GM10266 (cell line): ENCODE measurements around the gene TWF2.

ENCODE experiments used
- DNase-seq: peaks from one replicate; pipeline ENCODE4 v3.0.0; 2012; ENCODE audit errors: extremely low spot score
- TF ChIP-seq, protein P1 (sequence below): IDR thresholded peaks from 2 replicates; pipeline ENCODE4 v1.5.1; 2012; ENCODE audit warnings: mild to moderate bottlenecking, low read depth; ENCODE audit not compliant: control insufficient read depth, insufficient read depth; ENCODE audit errors: missing control alignments

The TWF2 gene

DNA sequence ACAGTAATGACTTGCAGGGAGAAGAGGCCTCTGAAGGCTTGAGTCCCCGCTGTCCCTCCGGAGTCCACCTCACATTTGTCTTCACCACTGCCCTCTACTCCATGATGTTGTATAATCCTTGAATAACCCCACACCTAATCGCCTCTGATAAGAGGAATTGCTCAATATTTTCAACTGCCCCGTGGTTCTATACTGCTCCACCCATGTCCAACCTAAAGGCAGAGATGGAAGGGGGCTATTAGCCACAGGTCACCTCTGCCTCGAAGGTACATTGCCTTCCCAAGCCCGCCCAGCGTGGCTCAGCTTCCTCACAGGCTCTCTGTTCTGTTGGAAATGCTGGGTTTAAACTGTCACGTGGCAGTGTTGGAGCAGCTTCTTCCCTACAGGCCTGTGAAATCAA is 26.0 kb downstream of the TWF2 start:
- TF ChIP-seq, protein P1, sequence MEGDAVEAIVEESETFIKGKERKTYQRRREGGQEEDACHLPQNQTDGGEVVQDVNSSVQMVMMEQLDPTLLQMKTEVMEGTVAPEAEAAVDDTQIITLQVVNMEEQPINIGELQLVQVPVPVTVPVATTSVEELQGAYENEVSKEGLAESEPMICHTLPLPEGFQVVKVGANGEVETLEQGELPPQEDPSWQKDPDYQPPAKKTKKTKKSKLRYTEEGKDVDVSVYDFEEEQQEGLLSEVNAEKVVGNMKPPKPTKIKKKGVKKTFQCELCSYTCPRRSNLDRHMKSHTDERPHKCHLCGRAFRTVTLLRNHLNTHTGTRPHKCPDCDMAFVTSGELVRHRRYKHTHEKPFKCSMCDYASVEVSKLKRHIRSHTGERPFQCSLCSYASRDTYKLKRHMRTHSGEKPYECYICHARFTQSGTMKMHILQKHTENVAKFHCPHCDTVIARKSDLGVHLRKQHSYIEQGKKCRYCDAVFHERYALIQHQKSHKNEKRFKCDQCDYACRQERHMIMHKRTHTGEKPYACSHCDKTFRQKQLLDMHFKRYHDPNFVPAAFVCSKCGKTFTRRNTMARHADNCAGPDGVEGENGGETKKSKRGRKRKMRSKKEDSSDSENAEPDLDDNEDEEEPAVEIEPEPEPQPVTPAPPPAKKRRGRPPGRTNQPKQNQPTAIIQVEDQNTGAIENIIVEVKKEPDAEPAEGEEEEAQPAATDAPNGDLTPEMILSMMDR, result no peak
- no peak for DNase-seq

DNA sequence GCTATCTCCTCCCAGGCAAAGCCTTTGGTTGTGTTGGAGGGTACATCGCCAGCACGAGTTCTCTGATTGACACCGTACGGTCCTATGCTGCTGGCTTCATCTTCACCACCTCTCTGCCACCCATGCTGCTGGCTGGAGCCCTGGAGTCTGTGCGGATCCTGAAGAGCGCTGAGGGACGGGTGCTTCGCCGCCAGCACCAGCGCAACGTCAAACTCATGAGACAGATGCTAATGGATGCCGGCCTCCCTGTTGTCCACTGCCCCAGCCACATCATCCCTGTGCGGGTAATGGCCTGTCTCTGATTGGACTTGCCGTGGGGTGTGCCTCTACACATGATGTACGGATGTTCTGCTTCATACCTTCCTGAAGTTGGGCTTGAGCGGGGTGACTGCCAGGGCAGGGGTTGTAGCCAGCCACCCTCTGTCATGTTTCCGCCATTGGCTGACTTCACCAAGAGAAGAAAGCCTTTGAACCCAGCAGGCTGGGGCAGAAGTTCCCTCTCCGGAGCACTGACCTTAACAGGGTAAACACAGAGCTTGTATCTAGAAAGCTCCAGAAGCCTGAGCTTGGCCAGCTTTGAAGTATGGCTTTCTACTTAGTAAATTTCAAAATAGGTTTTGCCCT is 27.6 kb downstream of the TWF2 start:
- DNase-seq, result no peak
- TF ChIP-seq, protein P1, result no peak

DNA sequence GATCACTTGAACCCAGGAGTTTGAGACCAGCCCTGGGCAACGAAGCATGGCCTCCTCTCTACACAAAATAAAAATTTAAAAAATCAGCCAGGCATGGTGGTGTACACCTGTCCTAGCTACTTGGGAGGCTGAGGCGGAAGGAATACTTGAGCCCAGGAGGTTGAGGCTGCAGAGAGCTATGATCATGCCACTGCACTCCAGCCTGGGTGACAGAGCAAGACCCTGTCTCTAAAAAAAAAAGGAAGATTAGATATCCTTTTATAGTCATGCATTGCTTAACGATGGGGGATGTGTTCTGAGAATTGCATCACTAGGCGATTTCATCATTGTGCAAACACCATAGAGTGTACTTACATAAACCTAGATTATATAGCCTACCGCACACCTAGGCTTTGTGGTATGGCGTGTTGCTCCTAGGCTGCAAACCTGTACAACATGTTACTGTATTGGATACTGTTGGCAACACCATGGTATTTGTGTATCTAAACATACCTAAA is 28.4 kb downstream of the TWF2 start:
- DNase-seq, result no peak

DNA sequence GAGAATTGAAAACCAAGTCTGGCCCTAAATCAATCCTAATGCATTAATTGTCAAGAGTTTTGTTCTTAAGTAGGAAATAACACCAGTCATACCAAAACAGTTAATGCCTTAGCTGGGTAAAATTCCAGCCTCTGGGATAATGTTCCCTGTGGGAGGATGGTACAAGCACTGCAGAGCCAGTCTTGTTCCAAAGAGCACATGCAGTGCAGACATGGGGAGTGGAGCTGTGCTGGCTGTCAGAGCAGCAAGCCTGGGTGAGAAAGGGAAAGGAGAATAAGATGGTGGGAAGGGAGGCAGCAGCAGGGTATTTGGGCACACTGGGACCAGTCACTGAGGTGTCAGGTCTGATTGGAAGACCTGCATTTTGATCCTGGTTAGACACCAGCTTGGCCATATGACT is 28.9 kb downstream of the TWF2 start:
- TF ChIP-seq, protein P1, result no peak
- no peak for DNase-seq

More for the DNA sequence above, 28.4 kb downstream of the TWF2 start:
- TF ChIP-seq, protein P1, result no peak

DNA sequence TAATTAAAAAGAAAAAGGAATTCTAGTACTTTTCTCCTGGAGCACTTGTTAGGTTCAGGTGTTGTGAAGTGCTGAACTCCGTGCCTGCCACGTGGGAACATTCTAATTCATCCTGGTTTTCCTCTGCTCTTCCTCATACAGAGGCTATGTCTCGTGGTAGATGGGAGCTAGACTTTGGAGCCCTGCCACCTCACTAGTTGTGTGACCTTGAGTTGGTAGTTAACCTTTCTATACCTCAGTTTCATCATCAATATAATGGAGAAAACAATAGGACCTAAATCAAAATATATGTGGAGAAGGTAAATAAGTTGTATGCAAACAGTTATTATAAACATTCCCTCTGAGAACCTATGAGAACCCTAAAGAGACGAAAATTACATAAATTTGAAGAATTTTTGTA is 30.4 kb downstream of the TWF2 start:
- DNase-seq, result no peak
- TF ChIP-seq, protein P1, result no peak

DNA sequence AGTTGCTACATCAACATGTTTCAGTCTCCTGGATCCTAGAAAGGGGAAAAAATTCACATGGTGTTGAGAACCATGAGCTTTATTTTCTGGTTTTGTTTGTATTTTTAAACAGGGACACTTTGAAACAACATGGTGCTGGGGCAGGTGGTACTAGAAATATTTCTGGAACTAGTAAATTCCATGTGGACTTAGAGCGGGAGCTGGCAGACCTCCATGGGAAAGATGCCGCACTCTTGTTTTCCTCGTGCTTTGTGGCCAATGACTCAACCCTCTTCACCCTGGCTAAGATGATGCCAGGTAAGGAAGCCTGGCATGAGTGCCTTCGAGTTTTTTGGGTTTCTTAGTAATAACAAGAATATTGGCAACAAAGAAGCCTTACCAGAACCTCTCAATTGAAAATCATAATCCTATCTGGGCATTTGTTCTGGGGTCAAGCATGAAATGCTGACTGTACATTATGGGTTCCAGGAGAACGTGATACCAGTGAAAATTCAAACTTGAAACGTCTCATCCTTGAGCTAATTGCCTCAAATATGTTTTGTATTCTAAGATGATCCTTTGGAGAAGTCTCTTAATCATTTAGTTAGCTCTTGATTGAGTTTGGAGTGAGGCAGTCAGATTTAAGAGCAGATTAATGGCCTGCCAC is 33.1 kb downstream of the TWF2 start:
- TF ChIP-seq, protein P1, result no peak
- DNase-seq, result no peak
